Measurements from ENCODE around the gene CDH11.

The CDH11 gene

DNA sequence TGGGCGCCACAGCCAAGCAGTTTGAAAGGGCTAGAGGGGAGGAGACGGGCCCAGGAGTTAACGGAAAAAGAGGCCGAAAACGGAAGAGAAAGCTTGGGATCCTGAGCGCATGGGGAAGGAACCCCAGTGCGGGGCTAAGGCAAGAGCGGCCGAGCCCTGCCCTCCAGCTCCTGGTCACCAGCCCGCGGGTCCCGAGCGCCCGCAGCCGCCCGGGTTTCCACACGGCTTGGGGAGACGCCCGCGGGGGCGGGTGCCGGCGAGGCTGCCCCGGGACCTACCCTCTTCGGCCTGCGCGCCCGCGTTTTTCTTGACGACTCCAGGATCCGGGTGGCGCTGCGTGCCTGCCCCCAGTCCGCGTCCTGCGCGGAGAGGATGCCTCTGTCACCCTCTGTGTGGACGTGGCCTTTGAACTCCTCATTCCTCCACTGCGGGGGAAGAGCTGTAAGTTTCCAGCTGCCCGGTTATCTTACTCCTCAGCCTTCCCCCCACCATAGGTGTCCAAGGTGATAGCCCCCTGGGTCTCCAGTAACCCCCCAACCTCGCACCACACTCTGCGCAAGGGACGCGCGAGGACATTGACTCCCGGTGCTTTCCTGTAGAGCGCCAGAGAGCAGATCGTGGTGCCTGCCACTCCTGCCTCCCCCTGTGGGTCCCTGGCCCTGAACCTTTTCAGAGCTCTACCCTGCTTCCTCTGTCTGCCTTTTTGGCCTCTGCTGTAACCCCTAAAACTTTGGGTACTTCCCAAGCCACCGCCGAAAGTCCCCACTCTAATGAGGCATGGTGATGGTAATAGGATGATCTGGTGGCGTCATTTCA, 1.7 kb upstream of the CDH11 start:
- no peaks in the 10 kb centered on the region for H3K9me3 ChIP-seq (ENCODE audit: low read length)
- H3K27me3 ChIP-seq (ENCODE audit: insufficient read depth, low read length): peaks cover 57% of the 10 kb centered on the region
- H2AFZ ChIP-seq (ENCODE audit: low read depth, low read length): no peak overlapping the region
- H3K36me3 ChIP-seq (ENCODE audit: insufficient read depth, low read length): no peaks in the 10 kb centered on the region
- H3K4me1 ChIP-seq (ENCODE audit: insufficient read depth, low read length): peaks cover 22% of the 10 kb centered on the region
- H3K4me3 ChIP-seq (ENCODE audit: low read length): peak overlapping the region; percentile 35

DNA sequence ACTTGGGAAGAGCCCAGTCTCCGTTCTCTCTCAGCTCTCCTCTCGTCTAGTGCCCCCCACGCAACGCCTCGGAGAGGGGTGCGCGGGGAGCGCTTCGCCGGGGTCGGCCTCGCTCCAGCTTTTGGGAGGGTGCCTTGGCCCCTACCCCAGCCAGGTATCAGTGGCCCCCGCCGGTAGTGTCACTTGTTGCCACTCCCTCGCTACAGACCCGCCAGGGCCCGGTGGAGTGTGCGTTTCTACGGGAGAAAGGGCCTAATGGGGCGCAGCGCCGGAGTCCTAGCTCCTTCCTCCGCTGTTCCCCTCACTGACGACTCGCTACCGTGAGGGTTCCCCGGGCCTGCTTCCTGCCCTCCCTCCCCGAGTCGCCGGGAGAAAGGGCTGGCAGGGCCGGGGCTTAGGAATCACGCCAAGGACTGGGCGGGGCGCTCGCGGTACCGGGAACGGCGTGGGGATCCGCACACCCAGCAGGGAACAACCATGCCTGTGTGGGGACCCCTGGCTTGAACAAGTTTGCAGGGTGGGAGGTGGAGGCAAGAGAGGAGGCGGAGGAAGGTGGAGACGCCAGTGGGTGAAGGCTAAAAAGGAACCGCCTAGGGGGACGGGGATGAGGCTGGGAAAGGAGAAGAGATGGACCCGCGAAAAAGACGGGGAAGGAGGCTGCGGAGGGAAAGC, 997 bp upstream of the CDH11 start:
- Histone ChIP-seq H3K9me3 (ENCODE audit: low read length) (no peaks in the 10 kb centered on the region), H3K27me3 (ENCODE audit: insufficient read depth, low read length) (peaks cover 57% of the 10 kb centered on the region), H2AFZ (ENCODE audit: low read depth, low read length) (no peak overlapping the region), H3K36me3 (ENCODE audit: insufficient read depth, low read length) (no peaks in the 10 kb centered on the region), H3K4me3 (ENCODE audit: low read length) (peak overlapping the region; percentile 35), H3K4me1 (ENCODE audit: insufficient read depth, low read length) (peaks cover 22% of the 10 kb centered on the region)

DNA sequence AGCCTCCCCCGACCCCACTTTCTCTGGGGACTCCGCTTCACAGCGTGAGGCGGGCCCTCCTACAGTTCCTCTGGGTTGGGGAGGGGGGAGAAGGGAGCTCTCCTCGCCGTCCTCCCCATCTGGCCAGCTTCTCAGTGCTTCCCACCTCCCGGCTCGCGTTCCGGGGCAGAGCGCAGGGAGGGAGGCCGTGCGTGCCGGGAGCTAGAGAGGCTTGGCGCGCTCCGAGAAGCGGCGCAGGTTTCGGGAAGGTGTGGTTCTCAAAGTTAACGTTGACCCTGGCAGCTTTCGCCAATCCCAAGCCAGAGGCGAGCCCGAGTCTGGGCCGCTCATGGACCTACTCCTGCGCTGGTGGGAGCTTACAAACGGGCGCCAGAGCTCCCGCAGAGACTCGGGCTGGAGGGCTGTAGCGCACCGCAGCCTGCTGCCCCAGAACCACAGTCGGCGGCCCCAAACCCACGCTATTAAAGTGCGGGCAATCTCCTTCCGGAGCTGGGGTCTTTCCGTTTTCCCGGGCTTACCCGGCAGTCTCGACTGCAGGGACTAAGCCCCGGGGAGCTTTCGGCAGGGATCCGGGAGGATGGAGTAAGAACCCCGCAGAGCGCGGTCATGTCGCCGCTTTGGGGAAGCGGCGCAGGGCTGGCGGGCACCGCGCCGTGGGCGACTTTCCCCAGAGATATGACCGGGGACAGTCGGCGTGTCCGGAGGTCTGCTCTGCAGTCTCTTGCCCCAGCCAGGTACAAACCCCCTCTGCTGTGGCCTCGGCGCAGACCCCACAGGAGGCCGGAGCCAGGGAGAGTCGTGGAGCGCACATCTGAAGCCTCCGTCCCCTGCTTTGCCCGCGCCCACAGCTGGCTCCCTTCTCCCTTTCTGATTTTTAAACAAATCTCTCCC, 787 bp downstream of the CDH11 start:
- Histone ChIP-seq H3K4me3 (ENCODE audit: low read length) (peak overlapping the region; percentile 48), H2AFZ (ENCODE audit: low read depth, low read length) (peak overlapping the region; percentile 80), H3K4me1 (ENCODE audit: insufficient read depth, low read length) (peaks cover 26% of the 10 kb centered on the region), H3K27me3 (ENCODE audit: insufficient read depth, low read length) (peaks cover 57% of the 10 kb centered on the region), H3K36me3 (ENCODE audit: insufficient read depth, low read length) (no peaks in the 10 kb centered on the region), H3K9me3 (ENCODE audit: low read length) (no peaks in the 10 kb centered on the region)

DNA sequence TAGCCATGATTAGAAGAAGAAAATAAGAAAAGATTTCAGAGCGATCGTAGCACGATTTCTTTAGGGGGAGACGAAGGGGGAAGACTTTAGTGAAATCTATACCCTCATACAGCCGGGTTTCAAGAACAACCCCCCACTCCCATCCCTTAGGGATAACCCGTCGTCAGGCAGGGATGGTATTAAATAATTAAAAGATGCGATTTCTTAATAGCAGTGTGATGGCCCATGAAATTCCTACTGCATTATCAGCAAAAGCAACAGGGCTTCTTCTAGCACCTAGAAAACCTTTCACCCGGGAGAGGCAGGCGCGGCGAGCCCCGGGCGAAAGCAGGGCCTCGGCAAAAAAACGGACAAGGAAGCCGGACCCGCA, 1.4 kb downstream of the CDH11 start:
- no peaks in the 10 kb centered on the region for H3K36me3 ChIP-seq (ENCODE audit: insufficient read depth, low read length)
- H3K4me1 ChIP-seq (ENCODE audit: insufficient read depth, low read length): peaks cover 26% of the 10 kb centered on the region
- H3K27me3 ChIP-seq (ENCODE audit: insufficient read depth, low read length): peaks cover 55% of the 10 kb centered on the region
- H3K4me3 ChIP-seq (ENCODE audit: low read length): peak overlapping the region; percentile 48
- H3K9me3 ChIP-seq (ENCODE audit: low read length): no peaks in the 10 kb centered on the region
- H2AFZ ChIP-seq (ENCODE audit: low read depth, low read length): peak overlapping the region; percentile 80

DNA sequence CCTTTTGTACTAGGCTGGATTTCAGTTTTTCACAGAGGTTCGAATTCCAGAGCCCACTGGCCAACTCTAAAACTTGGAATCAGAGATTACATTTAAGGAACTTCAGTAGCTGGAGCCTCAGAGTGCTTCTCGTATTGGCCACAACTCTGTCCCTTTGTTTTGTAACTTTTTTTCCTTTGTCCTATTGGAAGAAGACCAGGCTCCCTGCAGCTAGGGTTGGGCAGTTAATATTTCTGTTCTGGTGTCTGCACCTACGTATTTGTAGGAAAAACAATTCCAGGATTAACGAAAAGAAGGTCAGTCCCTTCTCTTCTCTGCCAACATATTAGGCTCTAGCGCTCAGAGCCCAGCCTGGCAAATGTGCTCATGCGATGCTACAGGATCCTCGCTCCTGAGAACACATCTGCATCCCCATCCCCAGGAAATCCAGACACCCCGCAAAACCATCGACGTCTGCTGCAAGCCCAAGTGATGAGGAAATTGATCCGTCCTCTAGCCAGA, 1.9 kb downstream of the CDH11 start:
- no peaks in the 10 kb centered on the region for H3K36me3 ChIP-seq (ENCODE audit: insufficient read depth, low read length)
- peaks cover 55% of the 10 kb centered on the region for H3K27me3 ChIP-seq (ENCODE audit: insufficient read depth, low read length)
- no peaks in the 10 kb centered on the region for H3K9me3 ChIP-seq (ENCODE audit: low read length)
- H3K4me3 ChIP-seq (ENCODE audit: low read length): peak overlapping the region; percentile 48
- peaks cover 26% of the 10 kb centered on the region for H3K4me1 ChIP-seq (ENCODE audit: insufficient read depth, low read length)
- no peak overlapping the region for H2AFZ ChIP-seq (ENCODE audit: low read depth, low read length)

DNA sequence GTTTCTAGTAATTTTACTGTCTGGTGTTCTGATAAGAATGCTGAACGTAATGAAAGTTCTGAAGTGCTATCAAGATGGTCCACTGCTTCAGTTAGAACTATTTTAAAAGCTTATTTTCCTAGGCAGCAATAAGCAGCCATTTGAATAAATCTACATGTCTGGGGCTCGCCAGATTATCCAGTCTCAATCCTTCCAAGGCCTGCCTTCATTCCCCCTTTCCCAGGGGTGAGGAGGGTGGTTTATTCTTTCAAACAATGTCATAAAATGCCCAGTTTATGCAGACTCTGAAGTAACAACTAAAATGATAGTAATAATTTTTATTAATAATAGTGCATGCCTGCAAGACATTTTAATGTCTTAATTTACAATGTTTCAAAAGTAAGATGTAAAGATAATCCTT, 2.4 kb downstream of the CDH11 start:
- H3K9me3 ChIP-seq (ENCODE audit: low read length): no peaks in the 10 kb centered on the region
- peaks cover 26% of the 10 kb centered on the region for H3K4me1 ChIP-seq (ENCODE audit: insufficient read depth, low read length)
- H3K4me3 ChIP-seq (ENCODE audit: low read length): no peak overlapping the region
- H3K36me3 ChIP-seq (ENCODE audit: insufficient read depth, low read length): no peaks in the 10 kb centered on the region
- no peak overlapping the region for H2AFZ ChIP-seq (ENCODE audit: low read depth, low read length)
- H3K27me3 ChIP-seq (ENCODE audit: insufficient read depth, low read length): peaks cover 50% of the 10 kb centered on the region

DNA sequence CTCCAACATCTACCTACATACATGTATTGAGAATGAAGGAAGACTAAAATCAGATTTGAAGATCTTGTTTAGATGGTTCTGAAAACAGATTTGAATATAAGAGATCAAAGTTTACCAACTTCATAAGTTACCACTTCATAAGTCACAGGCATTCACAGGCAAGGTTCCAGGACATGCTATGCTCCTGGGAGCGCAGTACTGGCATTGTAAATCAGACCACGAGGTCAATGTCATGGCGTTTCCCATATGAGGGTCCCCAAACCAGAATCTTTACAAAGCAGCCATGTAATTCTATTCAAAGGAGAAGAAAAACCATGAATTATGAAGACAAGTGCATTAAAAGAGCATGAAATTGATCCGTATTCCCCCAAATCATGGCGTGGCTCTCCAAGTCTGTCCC, 3.0 kb downstream of the CDH11 start:
- H3K4me3 ChIP-seq (ENCODE audit: low read length): no peak overlapping the region
- no peaks in the 10 kb centered on the region for H3K36me3 ChIP-seq (ENCODE audit: insufficient read depth, low read length)

DNA sequence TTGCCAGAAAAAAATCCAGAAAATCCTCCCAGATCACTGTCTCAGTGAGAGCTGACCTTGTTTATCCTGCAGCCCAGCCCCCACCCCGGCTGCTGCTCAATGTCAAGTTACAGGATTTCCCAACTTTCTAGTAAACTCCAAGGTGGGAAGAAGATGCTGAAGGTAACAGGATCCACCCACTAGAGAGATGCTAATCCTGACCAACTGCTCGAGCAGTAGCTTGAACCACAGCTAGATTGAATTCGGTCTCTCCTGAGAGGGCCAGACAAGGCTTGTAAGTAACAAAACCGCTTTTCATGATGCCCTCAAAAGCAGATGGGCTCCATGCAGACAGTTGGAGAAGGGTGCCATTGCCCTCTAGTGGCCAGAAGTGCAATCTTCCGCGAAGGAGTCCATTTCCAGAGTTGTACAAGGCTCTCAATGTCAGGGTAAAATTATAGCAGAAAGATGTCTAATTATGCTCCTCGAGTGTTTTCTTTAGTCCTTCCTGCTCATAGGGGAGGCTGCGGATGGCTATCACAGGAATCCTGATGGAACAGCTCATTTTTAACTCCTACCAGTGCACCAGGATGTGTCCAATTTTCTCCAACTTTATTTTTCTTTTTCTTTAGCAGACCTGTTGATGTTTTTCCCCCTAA, 3.9 kb downstream of the CDH11 start:
- peaks cover 35% of the 10 kb centered on the region for H3K27me3 ChIP-seq (ENCODE audit: insufficient read depth, low read length)
- peaks cover 25% of the 10 kb centered on the region for H3K4me1 ChIP-seq (ENCODE audit: insufficient read depth, low read length)
- no peaks in the 10 kb centered on the region for H3K9me3 ChIP-seq (ENCODE audit: low read length)
- H3K4me3 ChIP-seq (ENCODE audit: low read length): no peak overlapping the region
- no peaks in the 10 kb centered on the region for H3K36me3 ChIP-seq (ENCODE audit: insufficient read depth, low read length)
- no peak overlapping the region for H2AFZ ChIP-seq (ENCODE audit: low read depth, low read length)

More for the DNA sequence above, 3.0 kb downstream of the CDH11 start:
- Histone ChIP-seq H3K27me3 (ENCODE audit: insufficient read depth, low read length) (peaks cover 44% of the 10 kb centered on the region), H3K9me3 (ENCODE audit: low read length) (no peaks in the 10 kb centered on the region), H3K4me1 (ENCODE audit: insufficient read depth, low read length) (peaks cover 26% of the 10 kb centered on the region), H2AFZ (ENCODE audit: low read depth, low read length) (no peak overlapping the region)

DNA sequence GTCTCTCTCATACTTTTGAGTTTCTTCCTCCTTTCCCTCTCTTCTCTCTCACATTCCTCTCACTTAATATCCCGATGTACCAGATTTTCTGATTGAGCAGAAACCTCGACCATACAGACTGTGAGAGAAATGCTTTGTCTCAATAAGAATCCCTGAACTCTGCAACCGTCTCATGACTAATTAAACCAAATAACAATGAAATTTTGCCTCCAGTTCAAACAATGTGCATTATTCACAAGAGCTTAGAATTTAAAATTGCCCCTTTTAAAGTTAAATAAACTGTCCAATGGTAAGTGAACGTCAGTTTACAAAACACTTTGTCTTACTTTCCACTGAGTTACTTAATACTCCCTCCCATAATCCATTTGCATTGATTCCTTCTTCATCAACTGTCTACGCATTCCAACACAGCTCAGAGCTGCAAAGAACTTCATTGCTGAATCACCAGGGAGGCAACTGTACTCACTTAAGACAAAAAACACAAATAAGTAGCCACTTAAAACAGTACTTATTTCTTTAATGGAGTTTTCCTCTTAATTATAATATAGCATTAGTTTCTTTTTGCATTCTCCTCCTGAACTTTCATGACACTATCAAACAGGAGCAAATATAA, 4.9 kb downstream of the CDH11 start:
- Histone ChIP-seq H3K36me3 (ENCODE audit: insufficient read depth, low read length) (no peaks in the 10 kb centered on the region), H3K27me3 (ENCODE audit: insufficient read depth, low read length) (peaks cover 26% of the 10 kb centered on the region), H2AFZ (ENCODE audit: low read depth, low read length) (no peak overlapping the region), H3K4me1 (ENCODE audit: insufficient read depth, low read length) (peaks cover 18% of the 10 kb centered on the region), H3K4me3 (ENCODE audit: low read length) (no peak overlapping the region), H3K9me3 (ENCODE audit: low read length) (no peaks in the 10 kb centered on the region)

DNA sequence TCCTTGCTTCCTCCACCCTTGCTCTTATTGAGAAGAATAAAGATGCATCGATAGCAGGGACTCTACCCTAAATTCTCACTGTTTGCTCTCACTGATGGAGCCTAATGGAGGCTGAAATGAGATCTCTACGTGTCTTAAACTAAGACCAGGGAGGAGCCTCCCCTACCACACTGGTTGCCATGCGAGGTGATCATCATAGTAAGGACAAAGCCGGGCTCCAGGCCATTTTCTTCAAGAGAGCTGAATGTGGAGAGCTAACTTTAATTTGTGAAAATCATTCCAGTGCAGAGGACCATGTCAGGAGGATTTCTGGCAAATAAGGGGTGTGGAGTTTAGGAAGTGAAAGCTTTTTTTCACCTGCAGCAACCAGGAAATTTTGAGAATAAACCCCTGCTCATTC, 5.6 kb downstream of the CDH11 start:
- Histone ChIP-seq H3K4me3 (ENCODE audit: low read length) (no peak overlapping the region), H3K27me3 (ENCODE audit: insufficient read depth, low read length) (peaks cover 19% of the 10 kb centered on the region), H3K4me1 (ENCODE audit: insufficient read depth, low read length) (peaks cover 13% of the 10 kb centered on the region), H3K36me3 (ENCODE audit: insufficient read depth, low read length) (no peaks in the 10 kb centered on the region), H2AFZ (ENCODE audit: low read depth, low read length) (no peak overlapping the region), H3K9me3 (ENCODE audit: low read length) (no peaks in the 10 kb centered on the region)

DNA sequence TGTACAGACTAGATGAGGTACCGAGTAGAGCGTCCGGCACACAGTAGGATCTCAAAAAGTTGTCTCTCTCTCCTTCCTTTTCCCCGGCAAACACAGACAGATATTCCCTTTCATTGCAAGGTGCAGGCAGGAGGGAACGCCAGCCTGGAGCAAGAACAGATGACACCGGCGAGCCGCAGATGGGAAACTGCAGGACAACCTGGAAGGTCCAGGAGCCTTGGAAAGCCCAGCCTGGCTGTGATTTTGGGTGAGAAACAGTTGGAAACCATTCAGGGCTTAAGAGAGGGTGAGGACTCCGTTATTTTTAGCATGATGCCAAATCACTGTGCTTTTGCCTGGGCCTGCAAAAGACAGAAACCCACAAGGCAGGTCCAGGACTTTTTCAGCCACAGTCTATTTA, 7.3 kb downstream of the CDH11 start:
- Histone ChIP-seq H2AFZ (ENCODE audit: low read depth, low read length) (no peak overlapping the region), H3K9me3 (ENCODE audit: low read length) (no peaks in the 10 kb centered on the region), H3K36me3 (ENCODE audit: insufficient read depth, low read length) (no peaks in the 10 kb centered on the region), H3K27me3 (ENCODE audit: insufficient read depth, low read length) (peaks cover 2% of the 10 kb centered on the region), H3K4me1 (ENCODE audit: insufficient read depth, low read length) (peaks cover 4% of the 10 kb centered on the region), H3K4me3 (ENCODE audit: low read length) (no peak overlapping the region)

DNA sequence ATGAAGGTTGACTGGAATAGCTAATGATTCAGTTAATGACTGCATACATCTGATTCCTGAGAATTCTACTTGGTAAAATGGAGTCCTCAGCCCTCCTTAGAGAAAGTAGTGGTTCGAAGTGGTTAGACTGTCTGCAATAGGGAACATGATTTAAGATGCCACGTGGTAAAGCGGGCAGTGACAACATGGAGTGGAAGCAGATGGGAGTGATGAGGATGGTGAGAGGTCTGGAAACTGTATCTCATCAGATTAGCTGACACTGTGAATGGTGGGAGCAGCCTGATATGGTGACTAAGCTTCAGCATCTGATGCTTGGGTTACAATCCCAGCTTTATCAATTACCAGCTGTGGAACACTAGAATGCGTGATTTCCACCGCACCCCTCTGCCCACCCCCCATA, 8.4 kb downstream of the CDH11 start:
- Histone ChIP-seq H3K27me3 (ENCODE audit: insufficient read depth, low read length) (no peaks in the 10 kb centered on the region), H2AFZ (ENCODE audit: low read depth, low read length) (no peak overlapping the region), H3K4me3 (ENCODE audit: low read length) (no peak overlapping the region), H3K36me3 (ENCODE audit: insufficient read depth, low read length) (no peaks in the 10 kb centered on the region), H3K9me3 (ENCODE audit: low read length) (no peaks in the 10 kb centered on the region), H3K4me1 (ENCODE audit: insufficient read depth, low read length) (peaks cover 4% of the 10 kb centered on the region)
